Globus pallidus (tissue), 1 donor: ENCODE results near the gene TNS3.

Experiments
- DNase-seq: peaks from one replicate; pipeline ENCODE4 v3.0.0-alpha.2; 2015; ENCODE audit warnings: low spot score

TNS3 gene

GRCh38 chr7:47385536-47386125 lies 196.3 kb downstream of the TNS3 start:
- no peak for DNase-seq

DNA sequence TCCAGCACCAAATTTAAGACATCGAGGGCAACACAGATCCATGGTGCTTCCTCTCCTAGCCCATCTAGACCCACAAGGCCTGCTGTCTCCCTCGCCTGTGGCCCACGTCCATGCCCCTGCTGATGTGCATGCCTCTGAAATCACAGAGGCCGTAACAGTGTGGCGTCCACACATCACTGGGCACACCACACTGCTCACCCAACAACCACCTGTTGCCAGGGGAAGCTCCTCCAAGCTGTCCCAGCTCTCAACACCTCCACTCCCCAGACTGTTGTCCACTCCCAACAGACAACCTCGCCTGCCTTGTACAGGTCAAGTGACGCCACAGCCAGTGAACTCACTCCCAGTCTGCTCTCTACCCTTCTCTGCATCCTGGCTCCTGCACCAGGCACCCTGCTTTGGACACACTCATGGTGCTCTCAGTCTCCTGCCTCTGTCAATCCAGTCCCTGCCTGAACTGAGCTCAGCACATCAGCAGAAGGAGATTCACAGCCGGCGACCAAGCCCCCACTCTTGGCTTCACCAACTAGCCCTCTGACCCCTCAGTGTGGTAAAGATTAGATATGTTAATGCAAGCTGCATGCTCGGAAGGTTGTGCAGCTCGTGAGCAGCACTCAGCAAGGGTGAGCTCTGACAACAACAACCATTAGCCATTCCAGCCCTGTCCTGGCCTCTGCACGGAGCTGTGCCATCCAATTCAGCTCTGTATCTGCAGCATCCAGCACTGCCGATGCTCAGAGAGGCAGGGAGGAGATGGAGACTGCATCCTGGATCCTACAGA lies 197.0 kb downstream of the TNS3 start:
- DNase-seq: no peak

DNA sequence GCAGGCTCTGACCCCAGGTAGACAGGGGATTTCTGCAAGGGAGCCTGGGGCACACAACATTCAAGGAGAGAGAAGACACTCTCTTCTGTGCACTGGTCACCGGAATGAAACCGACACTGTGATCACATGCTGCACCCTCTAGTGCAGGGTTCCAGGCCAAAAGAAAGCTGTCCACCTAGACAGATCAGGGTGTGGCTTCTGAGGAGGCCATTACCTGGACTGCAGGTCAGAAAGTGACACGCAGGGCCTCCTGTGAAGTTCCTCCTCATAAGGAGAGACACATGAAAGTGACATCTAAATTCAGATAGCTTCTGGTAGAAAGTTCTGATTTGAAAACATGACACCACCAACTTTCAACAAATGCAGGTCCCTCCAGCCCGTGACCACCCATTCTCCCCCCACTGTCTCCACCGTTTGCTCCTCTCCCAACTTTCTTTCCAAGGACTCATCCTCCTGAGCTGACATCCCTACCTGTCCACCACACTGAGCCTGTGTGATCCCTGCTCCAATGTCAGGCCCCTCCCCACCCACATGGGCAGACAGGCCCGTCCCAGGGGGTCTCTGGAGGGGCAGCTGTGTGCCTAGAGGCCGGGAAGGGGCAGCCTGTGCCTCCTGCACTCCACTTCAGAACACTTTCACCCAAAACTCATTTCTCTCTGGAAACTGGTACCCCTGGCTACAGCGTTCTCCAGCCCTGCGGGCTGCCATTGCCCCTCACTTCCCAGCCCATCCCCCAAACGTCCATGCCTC lies 198.0 kb downstream of the TNS3 start:
- no peak for DNase-seq

GRCh38 chr7:47383072-47383471 lies 198.8 kb downstream of the TNS3 start:
- no peak for DNase-seq

DNA sequence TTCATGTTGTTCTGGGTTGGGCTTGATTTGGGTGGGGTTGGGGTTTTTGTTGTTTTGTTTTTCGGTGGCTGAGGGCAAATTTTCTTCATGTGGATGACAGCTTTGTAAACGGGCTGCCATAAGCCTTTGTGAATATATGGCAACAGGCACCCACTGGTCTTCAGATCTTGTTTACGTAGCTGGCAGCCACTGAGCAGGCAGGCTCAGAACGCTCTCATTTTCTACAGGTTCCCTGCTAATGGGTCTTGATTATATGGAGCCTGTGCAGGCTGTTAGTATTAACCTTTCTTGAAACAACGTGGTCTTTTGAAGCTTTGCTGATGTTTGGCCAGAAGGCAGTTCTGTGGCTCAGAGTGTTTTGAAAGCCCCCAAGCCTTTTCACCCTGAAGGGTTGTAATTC lies 199.7 kb downstream of the TNS3 start:
- no peak for DNase-seq

DNA sequence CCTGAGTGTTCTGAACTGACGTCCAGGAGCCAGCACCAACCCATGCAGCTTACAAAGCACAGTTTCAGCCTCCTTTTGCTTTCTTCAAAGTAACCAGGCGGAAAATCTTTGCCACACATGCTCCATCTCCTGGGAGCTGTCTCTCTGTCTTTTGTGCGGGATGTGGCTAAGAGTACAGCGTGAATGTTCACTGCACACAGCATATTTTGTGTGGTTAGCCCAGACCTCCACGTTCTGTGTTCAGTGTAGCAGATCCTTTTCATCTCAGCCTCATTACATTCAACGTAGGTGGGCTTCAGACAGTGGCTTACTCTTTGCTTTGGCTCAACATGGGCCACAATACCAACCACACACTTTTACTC lies 200.8 kb downstream of the TNS3 start:
- no peak for DNase-seq

DNA sequence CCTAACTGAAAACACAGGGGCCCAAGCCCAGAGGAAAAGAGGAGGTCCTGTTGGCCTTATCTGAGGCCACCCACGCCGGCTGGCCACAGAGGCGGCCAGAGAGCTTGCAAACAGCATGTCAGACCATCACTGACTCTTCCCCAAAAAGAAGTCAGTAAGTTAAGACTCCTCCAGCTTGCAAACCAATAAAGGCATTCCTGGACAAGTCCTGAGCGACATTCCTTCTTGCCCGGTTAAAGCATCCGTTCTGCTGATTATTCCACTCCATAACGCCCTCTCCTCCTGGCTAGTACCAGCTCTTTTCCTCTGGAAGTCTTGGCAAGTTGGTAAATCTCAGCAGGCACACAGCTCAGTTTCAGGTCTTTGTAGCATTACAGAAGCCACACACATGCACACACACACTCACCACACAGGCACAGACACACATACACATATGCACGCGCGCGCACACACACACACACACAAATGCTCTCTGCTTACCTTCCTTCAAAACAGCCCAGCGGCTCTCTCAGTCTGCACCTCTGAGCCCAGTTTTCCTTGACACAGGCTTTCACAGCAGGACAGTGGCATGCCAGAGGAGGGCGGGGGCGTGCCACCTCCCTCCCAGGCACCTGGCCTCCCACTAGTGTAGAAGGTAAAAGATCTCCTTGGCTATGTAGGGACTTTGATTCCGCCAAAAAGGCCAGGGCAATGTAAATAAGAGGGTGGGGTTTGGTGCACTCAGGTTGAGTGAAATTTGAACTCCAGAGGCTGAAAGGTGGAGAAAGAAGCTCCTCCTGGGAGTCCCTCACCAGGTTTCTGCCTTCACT lies 201.4 kb downstream of the TNS3 start:
- no peak for DNase-seq

DNA sequence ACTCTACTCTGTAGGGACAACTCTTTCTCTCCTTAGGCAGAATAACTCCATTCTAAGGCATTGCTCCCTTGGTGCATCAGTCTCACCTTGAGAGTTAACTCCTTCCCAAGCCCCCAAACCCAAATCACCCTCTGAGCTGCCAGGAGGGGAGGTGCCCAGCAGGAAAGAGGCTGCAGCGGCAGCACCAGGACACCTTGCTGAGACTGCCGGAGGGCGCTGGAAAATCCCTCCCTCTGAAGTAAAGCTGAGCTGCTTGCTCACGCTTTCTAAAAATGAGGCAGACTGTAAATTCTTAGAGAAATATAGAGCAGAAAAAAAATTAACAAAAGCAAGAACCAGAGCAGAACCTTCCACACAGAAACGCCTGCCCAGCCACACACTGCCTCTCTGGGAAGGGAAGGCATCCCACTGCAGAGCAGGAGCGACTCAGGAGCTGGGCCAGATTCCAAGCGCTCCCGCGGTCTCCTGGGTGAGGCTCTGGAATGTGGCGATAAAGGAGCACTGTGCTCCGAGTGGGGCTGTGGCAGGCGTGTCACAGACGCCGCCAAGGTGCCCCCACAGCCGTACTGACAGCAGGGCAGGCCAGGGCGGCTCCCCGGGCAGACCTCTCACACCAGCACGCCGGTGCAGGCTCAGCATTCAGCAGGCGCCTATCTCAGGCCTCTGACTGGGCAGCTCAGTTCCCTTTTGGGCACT lies 202.1 kb downstream of the TNS3 start:
- no peak for DNase-seq

DNA sequence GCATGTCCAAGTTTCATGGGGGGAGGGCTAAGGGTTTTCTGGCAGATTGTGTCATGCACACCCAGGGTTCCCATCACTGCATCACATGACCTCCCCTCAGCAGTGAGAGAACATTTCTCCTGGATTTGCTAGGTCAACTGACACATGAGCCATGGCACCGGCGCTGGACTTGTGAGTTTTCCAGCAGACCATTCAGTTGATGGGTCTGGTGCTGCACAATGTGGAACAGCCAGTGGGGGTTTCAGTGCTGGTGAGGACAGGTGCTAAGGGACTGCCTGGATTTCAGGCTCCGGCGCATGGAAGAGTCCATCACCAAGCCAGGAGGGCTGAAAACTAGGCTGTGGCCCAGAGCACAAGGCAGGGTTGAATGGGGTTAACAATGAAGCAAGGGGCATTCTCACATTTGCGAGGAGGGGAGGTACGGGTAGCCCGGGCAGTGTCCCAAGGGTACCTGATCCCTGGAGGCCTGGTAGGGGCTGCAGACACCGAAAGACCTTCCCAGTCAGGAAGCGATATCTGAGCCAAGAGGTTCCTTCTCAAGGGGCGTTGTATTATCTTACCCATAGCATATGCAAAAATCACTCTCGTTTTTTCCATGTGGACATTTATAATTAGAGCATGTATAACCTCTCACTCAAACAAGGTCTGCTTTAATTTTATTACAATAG lies 203.0 kb downstream of the TNS3 start:
- no peak for DNase-seq

DNA sequence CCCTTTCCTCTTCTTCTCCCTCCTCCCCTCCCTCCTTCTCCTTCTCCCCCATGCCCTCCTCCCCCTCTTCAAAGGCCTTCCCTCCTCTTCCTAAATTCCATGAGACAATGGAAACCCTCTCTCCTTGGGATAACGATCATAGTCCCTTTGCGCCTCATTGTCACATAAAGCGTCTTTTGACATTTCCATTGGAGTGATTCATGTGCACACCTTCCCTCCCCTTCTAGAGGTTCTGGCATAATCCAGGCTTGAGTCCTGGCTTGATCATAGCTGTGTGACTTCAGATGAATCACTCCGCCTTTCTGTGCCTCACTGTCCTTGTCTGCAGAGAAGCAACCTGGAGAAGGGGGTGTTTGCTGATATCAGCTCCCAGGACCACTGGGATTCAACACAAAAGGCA lies 204.2 kb downstream of the TNS3 start:
- no peak for DNase-seq

GRCh38 chr7:47376991-47377616 lies 204.8 kb downstream of the TNS3 start:
- no peak for DNase-seq

DNA sequence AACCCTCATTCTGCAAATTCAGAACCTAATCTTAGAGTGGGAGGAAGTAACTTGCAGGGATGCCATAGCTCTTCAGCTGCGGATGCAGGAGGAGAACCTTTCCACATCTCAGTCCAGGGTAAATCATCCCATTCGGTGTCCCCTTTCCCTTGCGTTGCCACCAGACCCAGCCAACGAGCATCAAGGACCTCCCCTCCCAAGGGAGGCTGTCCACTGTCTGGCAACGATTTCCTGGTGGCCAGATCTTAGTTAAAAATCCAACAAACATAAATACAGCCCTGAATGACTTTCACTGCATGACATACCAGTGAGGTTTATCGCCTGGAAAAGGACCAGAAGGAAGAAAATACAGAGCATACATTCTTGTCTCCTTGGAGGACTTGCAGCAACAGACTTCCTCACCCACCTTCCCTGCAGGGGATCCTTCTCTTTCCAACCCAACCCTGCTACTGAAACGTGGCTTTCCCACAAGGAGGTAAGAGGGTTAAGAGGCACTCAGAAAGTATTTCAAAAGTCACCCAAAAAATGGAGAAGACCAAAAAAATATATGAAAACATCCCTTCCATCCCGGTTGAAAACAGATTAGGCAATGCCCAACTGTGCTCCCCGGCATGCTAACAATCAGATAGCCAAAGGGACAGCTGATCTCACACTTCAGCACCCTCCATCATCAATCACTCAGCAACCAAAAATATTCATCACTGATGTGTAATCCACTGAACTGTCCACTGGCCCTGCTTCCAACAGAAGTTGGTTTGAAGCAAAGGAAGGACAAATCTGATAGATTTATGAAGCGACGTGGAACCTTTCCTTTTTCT lies 206.6 kb downstream of the TNS3 start:
- DNase-seq: no peak

DNA sequence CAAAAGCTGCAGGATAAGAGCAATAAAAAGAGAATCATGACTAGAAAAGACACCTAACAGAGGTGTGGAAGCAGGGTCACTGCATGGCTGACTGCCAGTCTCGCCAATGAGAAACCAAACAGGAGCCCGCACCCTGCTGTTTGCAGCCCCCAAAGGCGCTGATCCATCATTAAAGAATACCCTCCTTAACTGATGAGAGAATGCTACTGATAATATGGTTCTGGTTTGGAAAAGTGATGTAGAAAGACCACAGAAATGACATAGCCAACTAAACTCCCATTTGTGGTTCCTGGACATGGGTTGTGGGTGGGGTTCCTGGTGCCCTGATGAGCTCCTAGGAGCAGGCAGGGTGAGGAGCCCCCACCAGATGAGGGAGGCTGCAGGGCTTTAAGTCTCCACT lies 207.4 kb downstream of the TNS3 start:
- no peak for DNase-seq

DNA sequence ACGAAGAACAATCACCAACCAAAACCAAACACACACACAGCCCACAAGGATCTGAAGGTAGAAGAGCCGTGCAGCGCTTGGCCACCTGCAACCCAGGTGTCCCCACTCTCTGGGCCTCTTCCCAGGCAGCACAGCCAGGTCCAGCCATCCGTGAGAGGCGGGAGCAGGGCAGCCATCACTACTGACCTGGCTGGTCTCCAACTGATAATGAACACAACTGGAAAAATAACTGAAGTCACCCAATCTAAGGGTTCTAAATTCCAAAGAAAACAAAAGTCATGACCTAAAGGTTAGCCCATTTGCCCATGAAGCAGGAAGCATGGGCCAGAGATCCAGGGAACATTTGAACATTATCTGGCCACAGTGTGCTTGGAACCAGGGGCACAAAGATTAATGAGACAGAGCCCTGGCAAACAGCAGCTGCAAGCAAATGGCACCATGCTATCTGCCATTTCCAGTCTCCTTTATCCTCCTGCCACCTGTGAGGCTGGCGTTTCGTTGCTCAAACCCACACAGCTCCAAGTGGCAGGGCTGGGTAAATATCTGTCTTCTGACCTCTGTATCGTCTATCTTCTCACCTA lies 207.9 kb downstream of the TNS3 start:
- DNase-seq: no peak

DNA sequence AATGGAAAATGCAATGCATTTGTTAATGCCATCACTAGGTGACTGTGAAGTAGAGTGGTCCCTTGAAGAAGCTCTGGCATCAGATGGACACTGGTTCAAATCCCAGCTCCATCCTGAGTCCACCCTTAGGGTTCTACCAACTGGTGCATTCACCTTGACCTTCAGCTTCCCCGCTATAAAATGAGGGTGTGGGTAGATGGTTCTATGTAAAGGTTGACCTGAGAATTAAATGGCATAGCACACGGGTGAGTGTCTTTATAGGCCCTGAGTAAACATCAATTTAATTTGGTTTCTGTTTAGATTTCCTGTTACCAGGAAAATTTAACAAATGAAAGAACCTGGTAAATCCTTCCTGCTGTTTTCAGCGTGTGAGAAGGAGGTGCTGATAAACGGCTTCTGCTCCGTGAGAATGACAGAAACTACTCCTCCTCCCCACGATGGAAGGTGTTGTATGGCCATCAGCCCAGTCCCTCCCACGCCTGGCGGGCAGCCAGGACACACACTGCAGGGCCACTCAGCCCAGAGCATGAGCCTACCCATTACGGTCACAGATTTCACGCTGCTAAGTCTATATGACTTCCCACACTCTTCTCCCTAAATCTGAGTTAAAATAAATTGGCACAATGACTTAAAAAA lies 210.1 kb downstream of the TNS3 start:
- no peak for DNase-seq

DNA sequence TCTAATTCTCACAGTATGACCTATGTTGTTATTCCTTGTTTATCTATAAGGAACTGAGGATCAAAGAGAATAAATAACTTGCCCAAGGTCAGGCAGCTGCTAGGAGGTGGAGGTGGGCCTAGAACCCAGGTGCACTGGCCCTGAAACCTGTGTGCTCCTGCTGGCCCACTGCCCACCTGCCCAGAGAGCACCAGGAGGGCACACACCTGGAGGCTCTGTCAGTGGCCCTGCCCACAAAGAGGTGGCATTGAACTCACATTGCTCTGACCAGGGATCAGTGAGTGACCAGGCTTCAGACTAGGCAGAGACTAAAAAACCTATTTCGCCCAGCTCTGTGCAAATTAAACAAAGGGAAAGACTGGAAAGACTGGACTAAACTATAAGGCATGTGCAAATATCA lies 210.6 kb downstream of the TNS3 start:
- DNase-seq: no peak

DNA sequence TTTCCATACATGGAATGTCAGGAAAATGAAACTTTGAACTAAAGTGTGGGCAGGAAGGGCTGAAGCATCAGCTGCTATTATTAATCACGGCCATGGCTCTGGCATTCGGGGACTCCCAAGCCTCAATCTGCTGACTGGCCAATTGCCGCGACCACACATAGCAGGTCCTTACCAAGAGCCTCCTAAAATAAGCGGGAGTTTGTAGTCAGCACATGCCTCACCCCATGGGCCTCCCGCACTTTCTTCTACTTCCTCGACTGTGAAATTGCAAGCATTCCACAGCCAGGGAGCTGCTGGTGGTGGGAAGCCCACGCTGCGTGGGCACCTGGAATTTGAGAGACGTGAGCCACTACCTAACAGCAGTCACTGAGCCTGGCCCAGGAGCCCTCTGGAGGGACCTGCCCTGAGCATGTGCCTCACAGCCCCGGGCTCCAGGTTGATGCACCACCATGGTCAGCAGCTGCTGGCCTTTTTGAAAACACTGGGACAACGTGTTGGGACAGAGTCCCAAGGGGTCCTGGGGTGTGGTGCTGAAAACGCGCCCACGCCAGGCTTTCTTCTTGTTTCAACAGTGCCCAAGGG lies 211.4 kb downstream of the TNS3 start:
- DNase-seq: no peak

DNA sequence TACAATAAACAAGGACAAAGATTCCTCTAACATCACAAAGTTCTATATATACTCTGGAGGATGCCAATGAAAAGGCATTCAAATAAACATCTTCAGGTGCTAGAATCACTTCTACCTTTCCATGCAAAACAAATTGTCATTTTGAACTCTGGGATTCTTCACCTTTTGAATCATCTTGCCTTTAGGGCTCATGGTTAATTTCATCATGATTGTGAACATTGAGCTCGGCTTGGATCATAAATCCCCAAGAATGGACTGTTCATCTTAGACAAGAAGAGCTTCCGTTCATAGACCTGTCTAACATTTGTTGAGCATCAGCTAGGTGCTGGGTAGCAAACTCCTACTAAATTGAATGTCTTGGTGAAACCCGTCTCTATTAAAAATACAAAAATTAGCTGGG lies 212.2 kb downstream of the TNS3 start:
- no peak for DNase-seq
